Fibroblast of lung (primary cell): ENCODE results near the gene FKBP2. TPM values are rescaled to one million over a fixed set of nuclear protein-coding genes. Genes with fewer than 3 reads are reported as not detected.

ENCODE experiments used
- DNase-seq, 2 donors: peaks; one replicate each; pipeline versions ENCODE4 v3.0.0 to v3.0.0-alpha.2; 2010; ENCODE audit warnings: low read depth in 2 of 2
- H2AFZ ChIP-seq: 2 replicates; pipeline ENCODE4 v1.5.1; 2012; ENCODE audit warnings: low read length, control low read depth, inconsistent platforms
- H3K27ac ChIP-seq: 2 replicates; pipeline ENCODE4 v1.5.1; 2011; ENCODE audit warnings: low read length, control low read depth; ENCODE audit not compliant: insufficient read depth
- H3K27me3 ChIP-seq: 2 replicates; pipeline ENCODE4 v1.5.1; 2011; ENCODE audit warnings: mild to moderate bottlenecking, low read length; ENCODE audit not compliant: control insufficient read depth, insufficient read depth
- H3K36me3 ChIP-seq: 2 replicates; pipeline ENCODE4 v1.5.1; 2011; ENCODE audit warnings: low read length; ENCODE audit not compliant: control insufficient read depth, insufficient read depth
- H3K4me1 ChIP-seq: 2 replicates; pipeline ENCODE4 v1.5.1; 2011; ENCODE audit warnings: low read length; ENCODE audit not compliant: control insufficient read depth, insufficient read depth; ENCODE audit errors: extremely low read depth
- H3K4me2 ChIP-seq: 2 replicates; pipeline ENCODE4 v1.5.1; 2011; ENCODE audit warnings: low read length, control low read depth; ENCODE audit not compliant: insufficient read depth; ENCODE audit errors: extremely low read depth
- H3K4me3 ChIP-seq, 4 experiments: fragments of 200-600 bp in 1 of 4; sonication (generic) in 1 of 4; replicated peaks in 1 of 4; 2 replicates each; pipeline ENCODE4 v1.5.1; 2011 to 2016; ENCODE audit warnings: low read length in 4 of 4, low read depth in 3 of 4, mild to moderate bottlenecking in 3 of 4, control low read depth in 2 of 4, inconsistent platforms in 1 of 4, mixed read lengths in 1 of 4; ENCODE audit not compliant: insufficient read depth in 1 of 4; ENCODE audit errors: control extremely low read depth in 1 of 4
- H3K79me2 ChIP-seq: 2 replicates; pipeline ENCODE4 v1.5.1; 2012; ENCODE audit warnings: mild to moderate bottlenecking, low read length, inconsistent platforms; ENCODE audit not compliant: control insufficient read depth, insufficient read depth
- H3K9ac ChIP-seq: 2 replicates; pipeline ENCODE4 v1.5.1; 2011; ENCODE audit warnings: mild to moderate bottlenecking, low read length, control low read depth; ENCODE audit not compliant: insufficient read depth
- H3K9me3 ChIP-seq: 2 replicates; pipeline ENCODE4 v1.5.1; 2012; ENCODE audit warnings: low read depth, low read length; ENCODE audit not compliant: control insufficient read depth, insufficient read depth
- H4K20me1 ChIP-seq: 2 replicates; pipeline ENCODE4 v1.5.1; 2011; ENCODE audit warnings: low read length; ENCODE audit not compliant: control insufficient read depth, insufficient read depth; ENCODE audit errors: extremely low read depth
- CTCF ChIP-seq, 2 donors: IDR thresholded peaks in 1 of 2; conservative IDR thresholded peaks in 1 of 2; 1 replicate in 1 of 2; 2 replicates in 1 of 2; pipeline ENCODE4 v1.5.1; 2011 to 2012; ENCODE audit warnings: low read length in 2 of 2, control low read depth in 1 of 2, inconsistent platforms in 1 of 2, low read depth in 1 of 2, mild to moderate bottlenecking in 1 of 2
- EZH2 ChIP-seq: IDR thresholded peaks from 2 replicates; pipeline ENCODE4 v1.5.1; 2012; ENCODE audit warnings: low read length, control low read depth, mild to moderate bottlenecking; ENCODE audit errors: missing control alignments
- polyA plus RNA-seq, 2 donors: library from polyadenylated mRNA; depleted of rRNA in 1 of 2; stranded (reverse) in 1 of 2; unstranded in 1 of 2; fragments of >200 nt; gene quantifications; 2 replicates each; pipeline ENCODE4 v1.2.1, GENCODE V29; 2011 to 2012; ENCODE audit warnings: missing spikeins in 1 of 2
- total RNA-seq: library from RNA; depleted of rRNA; stranded (reverse); fragments of >200 nt; gene quantifications from 2 replicates; pipeline ENCODE4 v1.2.1, GENCODE V29; 2014

FKBP2 gene
- total and polyA plus RNA-seq, 2 donors (not counting 1 experiment from before 2014, with no cell fraction given) = 34.7 to 62.9 TPM

GRCh38 chr11:64283092-64283491 is 42.2 kb downstream of the FKBP2 start:
- Histone ChIP-seq H3K79me2 (peaks cover 4% of the 10 kb centered on the region), H3K36me3 (peaks cover 3% of the 10 kb centered on the region), H2AFZ (no peak overlapping the region), H3K9ac (no peak overlapping the region), H4K20me1 (no peaks in the 10 kb centered on the region), H3K4me3 (peak overlapping the region in 1 of 4 experiments; percentile 85), H3K9me3 (no peaks in the 10 kb centered on the region), H3K4me2 (peak overlapping the region; percentile 60), H3K27ac (no peak overlapping the region), H3K4me1 (peaks cover 7% of the 10 kb centered on the region), H3K27me3 (no peaks in the 10 kb centered on the region)
- TF ChIP-seq CTCF (conservative IDR thresholded peaks at IDR 0.05 in 1 of 2, IDR thresholded peaks at IDR 0.05 in 1 of 2; ENCODE audit: low read depth in 1 of 2, low read length in 2 of 2) (no peak), EZH2 (no peak)
- no peak for DNase-seq

GRCh38 chr11:64284048-64284961 is 43.4 kb downstream of the FKBP2 start, which contains the start of gene BAD:
BAD (minus strand) TSS chr11:64284665; CDS start chr11:64284368, 297 bp downstream.
- peak within 1 kb of the TSS; percentile 85 for H3K9ac ChIP-seq
- peaks cover 3% of the 10 kb centered on the region for H3K36me3 ChIP-seq
- peak; percentile 85 to 91 for DNase-seq
- H3K27ac ChIP-seq = peak within 1 kb of the TSS; percentile 85
- H4K20me1 ChIP-seq = no peaks in the 10 kb centered on the region
- peaks cover 7% of the 10 kb centered on the region for H3K4me1 ChIP-seq
- peak within 1 kb of the TSS; percentile 98 for H3K4me2 ChIP-seq
- H3K9me3 ChIP-seq = no peaks in the 10 kb centered on the region
- peak within 1 kb of the TSS; percentile 77 for H2AFZ ChIP-seq
- TF ChIP-seq CTCF (conservative IDR thresholded peaks at IDR 0.05 in 1 of 2, IDR thresholded peaks at IDR 0.05 in 1 of 2; ENCODE audit: low read depth in 1 of 2, low read length in 2 of 2) (no peak), EZH2 (no peak)
- peaks cover 4% of the 10 kb centered on the region for H3K79me2 ChIP-seq
- H3K4me3 ChIP-seq = peak within 1 kb of the TSS; percentile 66 to 85 (median 78)
- no peaks in the 10 kb centered on the region for H3K27me3 ChIP-seq
